Gastroesophageal sphincter (tissue), 2 donors: ENCODE results near the gene COL4A6.

Source experiments
- EP300 ChIP-seq: sonication (generic); formaldehyde crosslinking; IDR thresholded peaks from one replicate; pipeline ENCODE4 v1.6.1; 2017; ENCODE audit warnings: antibody characterized with exemption, mild to moderate bottlenecking
- POLR2A ChIP-seq, 2 donors: fragments of 450-650 bp; IDR thresholded peaks; one replicate each; pipeline ENCODE4 v1.6.1; 2017; ENCODE audit warnings: antibody characterized with exemption in 2 of 2, mild to moderate bottlenecking in 2 of 2, moderate library complexity in 1 of 2

- TF ChIP-seq EP300: no peak
- TF ChIP-seq POLR2A (IDR thresholded peaks at IDR 0.05): no peak
These were observed 167.9 kb downstream of the COL4A6 start for GRCh38 chrX:108270280-108270679.
